Retina (tissue), 1 donor: ENCODE measurements around the gene PANX3.
A peak's percentile ranks its signal among the peaks of the same experiment; 100 is the strongest.

ENCODE experiments used
- DNase-seq: peaks from one replicate; pipeline ENCODE4 v3.0.0-alpha.2; 2016

The PANX3 gene

GRCh38 chr11:124618863-124619262, 7.6 kb downstream of the PANX3 start:
- DNase-seq: no peak

- peak; percentile 97 for DNase-seq
Measured at GRCh38 chr11:124622531-124623451, 11.6 kb downstream of the PANX3 start, which contains the start of gene TBRG1. TSS of gene TBRG1 (plus strand) at chr11:124622864. CDS start at chr11:124623084, 220 bp downstream.

- no peak for DNase-seq
Measured at GRCh38 chr11:124623861-124624525, 12.8 kb downstream of the PANX3 start.

GRCh38 chr11:124625504-124626168, 14.4 kb downstream of the PANX3 start:
- no peak for DNase-seq

GRCh38 chr11:124627546-124627945, 16.3 kb downstream of the PANX3 start:
- no peak for DNase-seq

GRCh38 chr11:124629961-124630360, 18.7 kb downstream of the PANX3 start:
- no peak for DNase-seq

GRCh38 chr11:124633355-124633754, 22.1 kb downstream of the PANX3 start:
- DNase-seq: no peak

- no peak for DNase-seq
Measured at GRCh38 chr11:124635932-124636331, 24.7 kb downstream of the PANX3 start.

GRCh38 chr11:124638500-124638899, 27.3 kb downstream of the PANX3 start:
- DNase-seq: no peak

- no peak for DNase-seq
Measured at GRCh38 chr11:124639186-124639585, 28.0 kb downstream of the PANX3 start.

- no peak for DNase-seq
Measured at GRCh38 chr11:124640666-124641065, 29.4 kb downstream of the PANX3 start.

- DNase-seq: no peak
Measured at GRCh38 chr11:124642628-124643027, 31.4 kb downstream of the PANX3 start.

- no peak for DNase-seq
Measured at GRCh38 chr11:124643042-124643604, 31.9 kb downstream of the PANX3 start.

GRCh38 chr11:124643605-124644425, 32.6 kb downstream of the PANX3 start:
- no peak for DNase-seq

- peak; percentile 80 for DNase-seq
Measured at GRCh38 chr11:124644426-124645280, 33.4 kb downstream of the PANX3 start.

- no peak for DNase-seq
Measured at GRCh38 chr11:124646148-124646547, 34.9 kb downstream of the PANX3 start.

- no peak for DNase-seq
Measured at GRCh38 chr11:124648610-124649009, 37.4 kb downstream of the PANX3 start.

GRCh38 chr11:124656774-124657630, 45.8 kb downstream of the PANX3 start:
- DNase-seq: peak; percentile 69

- no peak for DNase-seq
Measured at GRCh38 chr11:124657904-124658303, 46.7 kb downstream of the PANX3 start.

- DNase-seq: no peak
Measured at GRCh38 chr11:124658501-124658900, 47.3 kb downstream of the PANX3 start.
